WTC11 (cell line): Measurements from ENCODE around the gene GAA. TPM values are rescaled to one million over a fixed set of nuclear protein-coding genes. Genes with fewer than 3 reads are reported as not detected.

Source experiments
- ATAC-seq: fragments of 200-7000 bp; cut with Tn5 transposase; 2 replicates; pipeline ENCODE4 v1.10.0; 2021; ENCODE audit warnings: mild to moderate bottlenecking, moderate library complexity
- CTCF ChIA-PET: fragments of 300-600 bp; sonication (Branson Sonifier 250); formaldehyde crosslinking; loops from one replicate; lab custom pipeline; 2021; ENCODE audit warnings: antibody characterized with exemption; lab: Charles Lee
- POLR2A ChIA-PET: fragments of 350-600 bp; sonication (Branson Sonifier 250); formaldehyde crosslinking; loops from one replicate; lab custom pipeline; 2021; ENCODE audit warnings: antibody characterized with exemption; lab: Charles Lee
- DNase-seq: peaks from one replicate; pipeline ENCODE4 v3.0.0; 2021; ENCODE audit warnings: low spot score
- H3K27ac Mint-ChIP-seq: 2 replicates; pipeline ENCODE4 v1.8.0; 2021; ENCODE audit warnings: mixed read lengths
- H3K27me3 Mint-ChIP-seq: 2 replicates; pipeline ENCODE4 v1.8.0; 2021; ENCODE audit warnings: low read depth, mild to moderate bottlenecking, moderate library complexity, mixed read lengths
- H3K36me3 Mint-ChIP-seq: 2 replicates; pipeline ENCODE4 v1.8.0; 2021; ENCODE audit warnings: mixed read lengths
- H3K4me1 Mint-ChIP-seq: 2 replicates; pipeline ENCODE4 v1.8.0; 2022; ENCODE audit warnings: mixed read lengths
- H3K4me3 Mint-ChIP-seq: 2 replicates; pipeline ENCODE4 v1.8.0; 2021; ENCODE audit warnings: mild to moderate bottlenecking, moderate library complexity, mixed read lengths
- H3K9me3 Mint-ChIP-seq: 2 replicates; pipeline ENCODE4 v1.8.0; 2021; ENCODE audit warnings: mixed read lengths
- ATF1 ChIP-seq: sonication (generic); formaldehyde crosslinking; IDR thresholded peaks from 2 replicates; pipeline ENCODE4 v1.8.1; 2023; ENCODE audit warnings: mild to moderate bottlenecking, moderate library complexity, missing genetic modification reagents
- CBFB ChIP-seq: sonication (generic); formaldehyde crosslinking; IDR thresholded peaks from 2 replicates; pipeline ENCODE4 v1.8.1; 2022; ENCODE audit warnings: mild to moderate bottlenecking, low read depth, missing genetic modification reagents
- ESRRA ChIP-seq: sonication (generic); formaldehyde crosslinking; IDR thresholded peaks from 2 replicates; pipeline ENCODE4 v1.8.1; 2022; ENCODE audit warnings: mild to moderate bottlenecking, missing genetic modification reagents, borderline replicate concordance
- GRHL2 ChIP-seq: fragments of 250-450 bp; sonication (Bioruptor Pico); IDR thresholded peaks from 2 replicates; pipeline ENCODE4 v1.8.0; 2022; ENCODE audit warnings: mild to moderate bottlenecking, moderate library complexity; ENCODE audit not compliant: insufficient replicate concordance, severe bottlenecking
- JAZF1 ChIP-seq: fragments of 250-450 bp; sonication (Bioruptor Pico); IDR thresholded peaks from 2 replicates; pipeline ENCODE4 v1.9.0; 2021; ENCODE audit warnings: moderate library complexity, mild to moderate bottlenecking, inconsistent platforms
- KAT7 ChIP-seq: sonication (generic); formaldehyde crosslinking; IDR thresholded peaks from 2 replicates; pipeline ENCODE4 v1.8.1; 2023; ENCODE audit warnings: missing genetic modification reagents, mild to moderate bottlenecking, borderline replicate concordance
- NFE2L1 ChIP-seq: sonication (generic); formaldehyde crosslinking; IDR thresholded peaks from 2 replicates; pipeline ENCODE4 v1.8.1; 2023; ENCODE audit warnings: missing genetic modification reagents
- NR3C1 ChIP-seq: sonication (generic); formaldehyde crosslinking; conservative IDR thresholded peaks from 2 replicates; pipeline ENCODE4 v1.8.1; 2023; ENCODE audit warnings: low read depth, mild to moderate bottlenecking, missing genetic modification reagents
- PRRX2 ChIP-seq: fragments of 250-450 bp; sonication (Bioruptor Pico); IDR thresholded peaks from 2 replicates; pipeline ENCODE4 v1.8.0; 2021; ENCODE audit warnings: mild to moderate bottlenecking
- SP1 ChIP-seq: sonication (generic); formaldehyde crosslinking; conservative IDR thresholded peaks from 2 replicates; pipeline ENCODE4 v1.8.1; 2022; ENCODE audit warnings: missing genetic modification reagents
- ZNF121 ChIP-seq: sonication (generic); formaldehyde crosslinking; IDR thresholded peaks from 2 replicates; pipeline ENCODE4 v1.8.0; 2023; ENCODE audit warnings: missing genetic modification reagents
- total RNA-seq: library from RNA; stranded (reverse); gene quantifications from 3 replicates; pipeline ENCODE4 v1.2.3, GENCODE V29; 2021
- TF ChIP-seq, protein P1 (sequence below): sonication (generic); formaldehyde crosslinking; IDR thresholded peaks from 2 replicates; pipeline ENCODE4 v1.8.0; 2023; ENCODE audit warnings: missing genetic modification reagents
- TF ChIP-seq, protein P2 (sequence below): sonication (generic); formaldehyde crosslinking; IDR thresholded peaks from 2 replicates; pipeline ENCODE4 v1.8.0; 2022; ENCODE audit warnings: missing genetic modification reagents
- TF ChIP-seq, protein P3 (sequence below): sonication (generic); formaldehyde crosslinking; IDR thresholded peaks from 2 replicates; pipeline ENCODE4 v1.8.1; 2022; ENCODE audit warnings: low read depth, mild to moderate bottlenecking, moderate library complexity, missing genetic modification reagents, borderline replicate concordance
- TF ChIP-seq, protein P4 (sequence below): fragments of 250-450 bp; sonication (Bioruptor Pico); IDR thresholded peaks from 2 replicates; pipeline ENCODE4 v1.9.0; 2021; ENCODE audit warnings: mild to moderate bottlenecking
- TF ChIP-seq, protein P5 (sequence below): sonication (generic); formaldehyde crosslinking; IDR thresholded peaks from 2 replicates; pipeline ENCODE4 v1.8.1; 2023; ENCODE audit warnings: mild to moderate bottlenecking, missing genetic modification reagents, moderate library complexity
- TF ChIP-seq, protein P6 (sequence below): sonication (generic); formaldehyde crosslinking; IDR thresholded peaks from 2 replicates; pipeline ENCODE4 v1.8.1; 2023; ENCODE audit warnings: mild to moderate bottlenecking, missing genetic modification reagents, borderline replicate concordance
- TF ChIP-seq, protein P7 (sequence below): sonication (generic); formaldehyde crosslinking; IDR thresholded peaks from 2 replicates; pipeline ENCODE4 v1.8.0; 2022; ENCODE audit warnings: mild to moderate bottlenecking, missing genetic modification reagents
- TF ChIP-seq, protein P8 (sequence below): sonication (generic); formaldehyde crosslinking; IDR thresholded peaks from 2 replicates; pipeline ENCODE4 v1.8.0; 2023; ENCODE audit warnings: mild to moderate bottlenecking, missing genetic modification reagents

The GAA gene
- total RNA-seq, 1 experiment from 2014 or later, result 91.6 TPM

DNA sequence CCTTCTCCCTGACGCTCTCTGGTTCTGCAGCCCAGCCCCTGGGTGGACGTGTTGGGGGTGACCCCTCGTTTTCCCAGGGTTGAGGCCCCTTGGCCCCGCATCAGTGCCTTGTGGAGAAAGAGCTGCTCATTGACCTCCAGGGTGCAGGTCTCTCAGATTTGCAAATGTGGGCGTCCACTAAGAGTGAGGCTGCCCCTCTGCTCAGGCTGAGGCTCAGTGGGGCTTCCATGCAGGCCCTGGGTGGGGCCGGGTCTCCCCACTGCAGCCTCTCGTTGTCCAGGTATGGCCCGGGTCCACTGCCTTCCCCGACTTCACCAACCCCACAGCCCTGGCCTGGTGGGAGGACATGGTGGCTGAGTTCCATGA is 9.0 kb downstream of the GAA start:
- ATAC-seq, result no peak
- Mint-ChIP-seq H3K36me3 (peaks cover 9% of the 10 kb centered on the region), H3K4me3 (no peak overlapping the region), H3K27ac (no peak overlapping the region), H3K4me1 (peaks cover 6% of the 10 kb centered on the region; the same call in 1 of the 2 replicates), H3K27me3 (no peaks in the 10 kb centered on the region; the same call in 1 of the 2 replicates), H3K9me3 (peaks cover 5% of the 10 kb centered on the region; the same call in 1 of the 2 replicates)
- TF ChIP-seq, protein P1, sequence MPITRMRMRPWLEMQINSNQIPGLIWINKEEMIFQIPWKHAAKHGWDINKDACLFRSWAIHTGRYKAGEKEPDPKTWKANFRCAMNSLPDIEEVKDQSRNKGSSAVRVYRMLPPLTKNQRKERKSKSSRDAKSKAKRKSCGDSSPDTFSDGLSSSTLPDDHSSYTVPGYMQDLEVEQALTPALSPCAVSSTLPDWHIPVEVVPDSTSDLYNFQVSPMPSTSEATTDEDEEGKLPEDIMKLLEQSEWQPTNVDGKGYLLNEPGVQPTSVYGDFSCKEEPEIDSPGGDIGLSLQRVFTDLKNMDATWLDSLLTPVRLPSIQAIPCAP, result no peak
- no peak for TF ChIP-seq PRRX2
- TF ChIP-seq, protein P2, sequence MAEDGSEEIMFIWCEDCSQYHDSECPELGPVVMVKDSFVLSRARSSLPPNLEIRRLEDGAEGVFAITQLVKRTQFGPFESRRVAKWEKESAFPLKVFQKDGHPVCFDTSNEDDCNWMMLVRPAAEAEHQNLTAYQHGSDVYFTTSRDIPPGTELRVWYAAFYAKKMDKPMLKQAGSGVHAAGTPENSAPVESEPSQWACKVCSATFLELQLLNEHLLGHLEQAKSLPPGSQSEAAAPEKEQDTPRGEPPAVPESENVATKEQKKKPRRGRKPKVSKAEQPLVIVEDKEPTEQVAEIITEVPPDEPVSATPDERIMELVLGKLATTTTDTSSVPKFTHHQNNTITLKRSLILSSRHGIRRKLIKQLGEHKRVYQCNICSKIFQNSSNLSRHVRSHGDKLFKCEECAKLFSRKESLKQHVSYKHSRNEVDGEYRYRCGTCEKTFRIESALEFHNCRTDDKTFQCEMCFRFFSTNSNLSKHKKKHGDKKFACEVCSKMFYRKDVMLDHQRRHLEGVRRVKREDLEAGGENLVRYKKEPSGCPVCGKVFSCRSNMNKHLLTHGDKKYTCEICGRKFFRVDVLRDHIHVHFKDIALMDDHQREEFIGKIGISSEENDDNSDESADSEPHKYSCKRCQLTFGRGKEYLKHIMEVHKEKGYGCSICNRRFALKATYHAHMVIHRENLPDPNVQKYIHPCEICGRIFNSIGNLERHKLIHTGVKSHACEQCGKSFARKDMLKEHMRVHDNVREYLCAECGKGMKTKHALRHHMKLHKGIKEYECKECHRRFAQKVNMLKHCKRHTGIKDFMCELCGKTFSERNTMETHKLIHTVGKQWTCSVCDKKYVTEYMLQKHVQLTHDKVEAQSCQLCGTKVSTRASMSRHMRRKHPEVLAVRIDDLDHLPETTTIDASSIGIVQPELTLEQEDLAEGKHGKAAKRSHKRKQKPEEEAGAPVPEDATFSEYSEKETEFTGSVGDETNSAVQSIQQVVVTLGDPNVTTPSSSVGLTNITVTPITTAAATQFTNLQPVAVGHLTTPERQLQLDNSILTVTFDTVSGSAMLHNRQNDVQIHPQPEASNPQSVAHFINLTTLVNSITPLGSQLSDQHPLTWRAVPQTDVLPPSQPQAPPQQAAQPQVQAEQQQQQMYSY (CRISPR knock-in tag), result no peak
- TF ChIP-seq SP1 (CRISPR knock-in tag), result no peak
- TF ChIP-seq, protein P3, sequence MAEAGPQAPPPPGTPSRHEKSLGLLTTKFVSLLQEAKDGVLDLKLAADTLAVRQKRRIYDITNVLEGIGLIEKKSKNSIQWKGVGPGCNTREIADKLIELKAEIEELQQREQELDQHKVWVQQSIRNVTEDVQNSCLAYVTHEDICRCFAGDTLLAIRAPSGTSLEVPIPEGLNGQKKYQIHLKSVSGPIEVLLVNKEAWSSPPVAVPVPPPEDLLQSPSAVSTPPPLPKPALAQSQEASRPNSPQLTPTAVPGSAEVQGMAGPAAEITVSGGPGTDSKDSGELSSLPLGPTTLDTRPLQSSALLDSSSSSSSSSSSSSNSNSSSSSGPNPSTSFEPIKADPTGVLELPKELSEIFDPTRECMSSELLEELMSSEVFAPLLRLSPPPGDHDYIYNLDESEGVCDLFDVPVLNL (CRISPR knock-in tag), result no peak
- TF ChIP-seq, protein P4, sequence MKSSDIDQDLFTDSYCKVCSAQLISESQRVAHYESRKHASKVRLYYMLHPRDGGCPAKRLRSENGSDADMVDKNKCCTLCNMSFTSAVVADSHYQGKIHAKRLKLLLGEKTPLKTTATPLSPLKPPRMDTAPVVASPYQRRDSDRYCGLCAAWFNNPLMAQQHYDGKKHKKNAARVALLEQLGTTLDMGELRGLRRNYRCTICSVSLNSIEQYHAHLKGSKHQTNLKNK, result no peak
- no peak for TF ChIP-seq KAT7
- TF ChIP-seq, protein P5, sequence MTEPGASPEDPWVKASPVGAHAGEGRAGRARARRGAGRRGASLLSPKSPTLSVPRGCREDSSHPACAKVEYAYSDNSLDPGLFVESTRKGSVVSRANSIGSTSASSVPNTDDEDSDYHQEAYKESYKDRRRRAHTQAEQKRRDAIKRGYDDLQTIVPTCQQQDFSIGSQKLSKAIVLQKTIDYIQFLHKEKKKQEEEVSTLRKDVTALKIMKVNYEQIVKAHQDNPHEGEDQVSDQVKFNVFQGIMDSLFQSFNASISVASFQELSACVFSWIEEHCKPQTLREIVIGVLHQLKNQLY (CRISPR knock-in tag), result no peak
- TF ChIP-seq NFE2L1 (CRISPR knock-in tag), result no peak
- TF ChIP-seq JAZF1, result no peak
- TF ChIP-seq ATF1 (CRISPR knock-in tag), result no peak
- no peak for TF ChIP-seq GRHL2 (CRISPR knock-in tag)
- ChIA-PET CTCF (interaction anchor here (0.8 to 5.4 kb wide), 4 partner anchors 10 to 102 kb away, joined by 3 to 55 read pairs (median 4); partner anchors contain the start of gene GAA), POLR2A (interaction anchor here (0.9 kb wide), 1 partner anchor 9 kb away, joined by 3 read pairs; no protein-coding TSS in a partner anchor)
- DNase-seq, result peak; percentile 2

DNA sequence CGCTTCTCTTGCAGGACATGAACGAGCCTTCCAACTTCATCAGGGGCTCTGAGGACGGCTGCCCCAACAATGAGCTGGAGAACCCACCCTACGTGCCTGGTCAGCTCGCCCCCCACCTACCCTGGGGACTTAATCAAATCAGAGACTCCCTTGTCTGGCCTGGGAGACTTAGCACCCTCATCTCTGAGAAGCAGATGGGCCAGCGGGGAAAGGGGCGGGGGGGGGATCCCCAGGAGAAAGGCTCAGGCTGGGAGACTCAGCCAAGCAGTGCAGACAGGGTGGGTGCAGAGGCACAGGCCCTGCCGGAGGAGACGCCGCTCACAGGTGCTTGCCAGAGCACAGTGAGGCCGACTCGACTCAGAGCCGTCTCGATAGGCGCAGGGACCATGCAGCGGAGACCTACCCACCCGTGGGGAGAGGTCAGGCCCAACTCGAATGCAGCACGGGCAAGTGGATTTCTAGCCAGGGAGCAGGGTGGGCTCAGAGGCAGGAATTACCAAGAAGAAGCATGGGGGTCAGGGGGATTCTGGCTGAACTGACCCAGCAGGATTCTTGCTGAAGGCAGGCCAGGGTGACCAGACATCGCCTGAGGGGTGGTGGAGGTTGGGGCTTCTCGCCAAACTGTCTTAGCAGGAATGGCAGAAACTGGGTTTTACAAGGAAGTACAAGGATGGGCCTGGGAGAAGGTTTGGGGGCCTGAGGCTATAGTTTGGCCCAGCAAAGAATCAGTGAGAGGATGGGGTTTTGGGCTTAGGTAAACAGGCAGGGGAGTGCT is 9.7 kb downstream of the GAA start:
- Mint-ChIP-seq H3K9me3 (peaks cover 7% of the 10 kb centered on the region; the same call in 1 of the 2 replicates), H3K4me1 (peaks cover 6% of the 10 kb centered on the region; the same call in 1 of the 2 replicates), H3K4me3 (no peak overlapping the region), H3K27ac (peak overlapping the region; percentile 34), H3K27me3 (no peaks in the 10 kb centered on the region; the same call in 1 of the 2 replicates), H3K36me3 (peaks cover 12% of the 10 kb centered on the region)
- ATAC-seq (no peak), DNase-seq (peak; percentile 9)
- POLR2A ChIA-PET, result interaction anchor here (0.9 kb wide), 1 partner anchor 8 kb away, joined by 3 read pairs; no protein-coding TSS in a partner anchor
- CTCF ChIA-PET, result interaction anchor here (0.9 to 5.4 kb wide), 3 partner anchors 10 to 80 kb away, joined by 3 to 55 read pairs (median 26); partner anchors contain the start of gene GAA
- TF ChIP-seq ZNF121 (CRISPR knock-in tag) (no peak), ESRRA (CRISPR knock-in tag) (no peak), CBFB (CRISPR knock-in tag) (no peak), NR3C1 (no peak)
- TF ChIP-seq, protein P6, sequence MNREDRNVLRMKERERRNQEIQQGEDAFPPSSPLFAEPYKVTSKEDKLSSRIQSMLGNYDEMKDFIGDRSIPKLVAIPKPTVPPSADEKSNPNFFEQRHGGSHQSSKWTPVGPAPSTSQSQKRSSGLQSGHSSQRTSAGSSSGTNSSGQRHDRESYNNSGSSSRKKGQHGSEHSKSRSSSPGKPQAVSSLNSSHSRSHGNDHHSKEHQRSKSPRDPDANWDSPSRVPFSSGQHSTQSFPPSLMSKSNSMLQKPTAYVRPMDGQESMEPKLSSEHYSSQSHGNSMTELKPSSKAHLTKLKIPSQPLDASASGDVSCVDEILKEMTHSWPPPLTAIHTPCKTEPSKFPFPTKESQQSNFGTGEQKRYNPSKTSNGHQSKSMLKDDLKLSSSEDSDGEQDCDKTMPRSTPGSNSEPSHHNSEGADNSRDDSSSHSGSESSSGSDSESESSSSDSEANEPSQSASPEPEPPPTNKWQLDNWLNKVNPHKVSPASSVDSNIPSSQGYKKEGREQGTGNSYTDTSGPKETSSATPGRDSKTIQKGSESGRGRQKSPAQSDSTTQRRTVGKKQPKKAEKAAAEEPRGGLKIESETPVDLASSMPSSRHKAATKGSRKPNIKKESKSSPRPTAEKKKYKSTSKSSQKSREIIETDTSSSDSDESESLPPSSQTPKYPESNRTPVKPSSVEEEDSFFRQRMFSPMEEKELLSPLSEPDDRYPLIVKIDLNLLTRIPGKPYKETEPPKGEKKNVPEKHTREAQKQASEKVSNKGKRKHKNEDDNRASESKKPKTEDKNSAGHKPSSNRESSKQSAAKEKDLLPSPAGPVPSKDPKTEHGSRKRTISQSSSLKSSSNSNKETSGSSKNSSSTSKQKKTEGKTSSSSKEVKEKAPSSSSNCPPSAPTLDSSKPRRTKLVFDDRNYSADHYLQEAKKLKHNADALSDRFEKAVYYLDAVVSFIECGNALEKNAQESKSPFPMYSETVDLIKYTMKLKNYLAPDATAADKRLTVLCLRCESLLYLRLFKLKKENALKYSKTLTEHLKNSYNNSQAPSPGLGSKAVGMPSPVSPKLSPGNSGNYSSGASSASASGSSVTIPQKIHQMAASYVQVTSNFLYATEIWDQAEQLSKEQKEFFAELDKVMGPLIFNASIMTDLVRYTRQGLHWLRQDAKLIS (CRISPR knock-in tag), result no peak
- TF ChIP-seq, protein P7, sequence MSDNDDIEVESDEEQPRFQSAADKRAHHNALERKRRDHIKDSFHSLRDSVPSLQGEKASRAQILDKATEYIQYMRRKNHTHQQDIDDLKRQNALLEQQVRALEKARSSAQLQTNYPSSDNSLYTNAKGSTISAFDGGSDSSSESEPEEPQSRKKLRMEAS (CRISPR knock-in tag), result no peak
- TF ChIP-seq, protein P8, sequence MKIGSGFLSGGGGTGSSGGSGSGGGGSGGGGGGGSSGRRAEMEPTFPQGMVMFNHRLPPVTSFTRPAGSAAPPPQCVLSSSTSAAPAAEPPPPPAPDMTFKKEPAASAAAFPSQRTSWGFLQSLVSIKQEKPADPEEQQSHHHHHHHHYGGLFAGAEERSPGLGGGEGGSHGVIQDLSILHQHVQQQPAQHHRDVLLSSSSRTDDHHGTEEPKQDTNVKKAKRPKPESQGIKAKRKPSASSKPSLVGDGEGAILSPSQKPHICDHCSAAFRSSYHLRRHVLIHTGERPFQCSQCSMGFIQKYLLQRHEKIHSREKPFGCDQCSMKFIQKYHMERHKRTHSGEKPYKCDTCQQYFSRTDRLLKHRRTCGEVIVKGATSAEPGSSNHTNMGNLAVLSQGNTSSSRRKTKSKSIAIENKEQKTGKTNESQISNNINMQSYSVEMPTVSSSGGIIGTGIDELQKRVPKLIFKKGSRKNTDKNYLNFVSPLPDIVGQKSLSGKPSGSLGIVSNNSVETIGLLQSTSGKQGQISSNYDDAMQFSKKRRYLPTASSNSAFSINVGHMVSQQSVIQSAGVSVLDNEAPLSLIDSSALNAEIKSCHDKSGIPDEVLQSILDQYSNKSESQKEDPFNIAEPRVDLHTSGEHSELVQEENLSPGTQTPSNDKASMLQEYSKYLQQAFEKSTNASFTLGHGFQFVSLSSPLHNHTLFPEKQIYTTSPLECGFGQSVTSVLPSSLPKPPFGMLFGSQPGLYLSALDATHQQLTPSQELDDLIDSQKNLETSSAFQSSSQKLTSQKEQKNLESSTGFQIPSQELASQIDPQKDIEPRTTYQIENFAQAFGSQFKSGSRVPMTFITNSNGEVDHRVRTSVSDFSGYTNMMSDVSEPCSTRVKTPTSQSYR, result no peak
